OCI-LY7 (cell line): Measurements from ENCODE around the gene HELZ.

Source experiments
- EZH2phosphoT487 ChIP-seq: fragments of 200-600 bp; sonication (generic); IDR thresholded peaks from 2 replicates; pipeline ENCODE4 v1.6.1; 2018; ENCODE audit warnings: low read depth, borderline replicate concordance, mild to moderate bottlenecking, mixed run types, antibody characterized with exemption, low read length, moderate library complexity, mixed read lengths
- TF ChIP-seq, protein P1 (sequence below): fragments of 200-600 bp; sonication (generic); conservative IDR thresholded peaks from 2 replicates; pipeline ENCODE4 v1.5.1; 2014; ENCODE audit warnings: mild to moderate bottlenecking, antibody characterized with exemption, low read length, moderate library complexity, mixed read lengths

DNA sequence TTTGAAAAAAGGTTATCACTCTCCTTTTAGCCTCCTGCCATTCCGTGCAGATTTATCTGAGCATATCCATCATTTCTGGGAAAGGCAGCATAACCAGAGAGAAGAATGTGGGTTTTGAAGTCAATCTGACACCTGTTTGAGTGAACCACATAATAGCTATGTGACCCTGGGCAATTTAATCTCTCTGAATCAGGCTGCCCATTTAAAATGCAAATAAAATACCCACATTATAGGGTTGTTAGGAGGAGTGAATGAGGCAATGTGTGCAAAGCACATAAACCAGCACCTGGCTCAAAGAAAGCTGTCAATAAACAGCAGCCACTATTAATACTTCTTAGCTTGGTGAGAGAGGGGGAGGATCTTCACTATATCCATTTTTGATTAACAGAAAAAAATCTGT is 112.6 kb downstream of the HELZ start:
- TF ChIP-seq, protein P1, sequence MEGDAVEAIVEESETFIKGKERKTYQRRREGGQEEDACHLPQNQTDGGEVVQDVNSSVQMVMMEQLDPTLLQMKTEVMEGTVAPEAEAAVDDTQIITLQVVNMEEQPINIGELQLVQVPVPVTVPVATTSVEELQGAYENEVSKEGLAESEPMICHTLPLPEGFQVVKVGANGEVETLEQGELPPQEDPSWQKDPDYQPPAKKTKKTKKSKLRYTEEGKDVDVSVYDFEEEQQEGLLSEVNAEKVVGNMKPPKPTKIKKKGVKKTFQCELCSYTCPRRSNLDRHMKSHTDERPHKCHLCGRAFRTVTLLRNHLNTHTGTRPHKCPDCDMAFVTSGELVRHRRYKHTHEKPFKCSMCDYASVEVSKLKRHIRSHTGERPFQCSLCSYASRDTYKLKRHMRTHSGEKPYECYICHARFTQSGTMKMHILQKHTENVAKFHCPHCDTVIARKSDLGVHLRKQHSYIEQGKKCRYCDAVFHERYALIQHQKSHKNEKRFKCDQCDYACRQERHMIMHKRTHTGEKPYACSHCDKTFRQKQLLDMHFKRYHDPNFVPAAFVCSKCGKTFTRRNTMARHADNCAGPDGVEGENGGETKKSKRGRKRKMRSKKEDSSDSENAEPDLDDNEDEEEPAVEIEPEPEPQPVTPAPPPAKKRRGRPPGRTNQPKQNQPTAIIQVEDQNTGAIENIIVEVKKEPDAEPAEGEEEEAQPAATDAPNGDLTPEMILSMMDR: no peak
- TF ChIP-seq EZH2phosphoT487: no peak
